ENCODE measurements around the gene CDADC1. TPM values are rescaled to one million over a fixed set of nuclear protein-coding genes. Genes with fewer than 3 reads are reported as not detected.

CDADC1 gene
- total RNA-seq, 1 donor from 2014 or later: 7.2 TPM

GRCh38 chr13:49213539-49213938, 34.2 kb upstream of the CDADC1 start:
- peaks cover 22% of the 10 kb centered on the region for H3K27me3 Mint-ChIP-seq (ENCODE audit: low read depth, unreplicated experiment)
- H2AFZ ChIP-seq (ENCODE audit: low read depth, low read length): no peak overlapping the region
- no peaks in the 10 kb centered on the region for H3K4me1 ChIP-seq (ENCODE audit: insufficient read depth, low read length)

DNA sequence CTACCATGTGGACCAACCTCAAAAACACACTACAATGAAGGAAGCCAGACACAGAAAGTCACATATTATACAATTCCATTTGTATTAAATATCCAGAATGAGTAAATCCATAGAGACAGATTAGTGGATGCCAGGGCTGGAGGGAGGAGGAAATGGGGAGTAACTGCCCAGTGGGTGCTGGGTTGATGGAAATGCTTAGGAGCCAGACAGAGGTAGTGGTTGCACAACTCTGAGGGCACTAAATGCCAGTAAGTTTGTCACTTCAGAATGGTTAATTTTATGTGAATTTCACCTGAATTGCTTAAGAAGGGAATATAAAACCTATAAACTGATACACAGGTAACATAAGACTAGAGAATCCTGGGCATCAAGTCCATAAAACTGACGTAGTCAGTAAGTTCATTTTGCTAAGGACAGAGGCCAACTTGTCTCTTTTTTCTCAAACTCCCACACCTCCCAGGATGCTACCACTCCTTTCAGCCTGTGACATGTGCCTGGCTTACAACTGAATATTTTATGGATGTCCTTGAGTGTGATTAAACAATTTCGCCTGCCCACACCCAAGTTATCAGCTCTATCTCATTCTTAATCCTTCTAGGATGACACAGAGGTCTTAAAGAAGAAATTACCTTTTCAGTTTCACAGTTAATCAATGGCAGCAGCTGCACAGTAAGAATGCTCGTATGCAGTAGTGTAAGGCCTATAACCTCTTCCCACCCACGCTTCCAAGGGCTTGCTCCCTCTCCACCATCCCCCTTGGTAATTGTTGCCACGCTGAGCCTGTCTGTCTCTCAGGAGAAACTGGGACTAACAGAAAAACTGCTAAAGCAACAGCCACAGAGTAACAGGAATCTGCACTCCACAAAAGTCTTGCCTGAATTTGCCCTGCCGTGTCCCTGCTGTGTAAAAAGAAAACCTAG, 33.5 kb upstream of the CDADC1 start:
- H3K27me3 Mint-ChIP-seq (ENCODE audit: low read depth, unreplicated experiment): peaks cover 29% of the 10 kb centered on the region
- peak overlapping the region; percentile 76 for H3K27ac Mint-ChIP-seq (ENCODE audit: unreplicated experiment)
- H3K4me2 ChIP-seq (ENCODE audit: low read length): no peak overlapping the region
- H3K4me1 ChIP-seq (ENCODE audit: insufficient read depth, low read length): no peaks in the 10 kb centered on the region
- H3K27ac ChIP-seq (ENCODE audit: low read depth, low read length): no peak overlapping the region
- H4K20me1 ChIP-seq (ENCODE audit: insufficient read depth, low read length): no peaks in the 10 kb centered on the region
- peaks cover 3% of the 10 kb centered on the region for H3K9me3 ChIP-seq (ENCODE audit: insufficient read depth, low read depth, low read length)
- FAIRE-seq (no peak), DNase-seq (ENCODE audit: low read depth) (no peak)
- H3K36me3 ChIP-seq (ENCODE audit: insufficient read depth, low read length): no peaks in the 10 kb centered on the region
- H3K27me3 ChIP-seq (ENCODE audit: insufficient read depth, low read length): peaks cover 21% of the 10 kb centered on the region
- peaks cover 16% of the 10 kb centered on the region for H3K9me3 Mint-ChIP-seq (ENCODE audit: unreplicated experiment)
- no peak overlapping the region for H2AFZ ChIP-seq (ENCODE audit: low read depth, low read length)
- no peak overlapping the region for H3K9ac ChIP-seq (ENCODE audit: low read length)
- peaks cover 11% of the 10 kb centered on the region for H3K4me1 Mint-ChIP-seq (ENCODE audit: low read depth, unreplicated experiment)
- H3K79me2 ChIP-seq (ENCODE audit: insufficient read depth, low read length): no peaks in the 10 kb centered on the region
- no peak overlapping the region for H3K4me3 Mint-ChIP-seq (ENCODE audit: unreplicated experiment)
- H3K4me3 ChIP-seq (ENCODE audit: insufficient read depth, low read depth, low read length): no peak overlapping the region
- peaks cover 15% of the 10 kb centered on the region for H3K36me3 Mint-ChIP-seq (ENCODE audit: low read depth, unreplicated experiment)
- TF ChIP-seq, protein P1, sequence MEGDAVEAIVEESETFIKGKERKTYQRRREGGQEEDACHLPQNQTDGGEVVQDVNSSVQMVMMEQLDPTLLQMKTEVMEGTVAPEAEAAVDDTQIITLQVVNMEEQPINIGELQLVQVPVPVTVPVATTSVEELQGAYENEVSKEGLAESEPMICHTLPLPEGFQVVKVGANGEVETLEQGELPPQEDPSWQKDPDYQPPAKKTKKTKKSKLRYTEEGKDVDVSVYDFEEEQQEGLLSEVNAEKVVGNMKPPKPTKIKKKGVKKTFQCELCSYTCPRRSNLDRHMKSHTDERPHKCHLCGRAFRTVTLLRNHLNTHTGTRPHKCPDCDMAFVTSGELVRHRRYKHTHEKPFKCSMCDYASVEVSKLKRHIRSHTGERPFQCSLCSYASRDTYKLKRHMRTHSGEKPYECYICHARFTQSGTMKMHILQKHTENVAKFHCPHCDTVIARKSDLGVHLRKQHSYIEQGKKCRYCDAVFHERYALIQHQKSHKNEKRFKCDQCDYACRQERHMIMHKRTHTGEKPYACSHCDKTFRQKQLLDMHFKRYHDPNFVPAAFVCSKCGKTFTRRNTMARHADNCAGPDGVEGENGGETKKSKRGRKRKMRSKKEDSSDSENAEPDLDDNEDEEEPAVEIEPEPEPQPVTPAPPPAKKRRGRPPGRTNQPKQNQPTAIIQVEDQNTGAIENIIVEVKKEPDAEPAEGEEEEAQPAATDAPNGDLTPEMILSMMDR (IDR thresholded peaks at IDR 0.05; ENCODE audit: insufficient read depth, low read depth, low read length): no peak
- no peak for TF ChIP-seq EZH2 (IDR thresholded peaks at IDR 0.05; ENCODE audit: insufficient read depth, low read length)

More at GRCh38 chr13:49213539-49213938, 34.2 kb upstream of the CDADC1 start:
- TF ChIP-seq EZH2 (IDR thresholded peaks at IDR 0.05; ENCODE audit: insufficient read depth, low read length): no peak
- TF ChIP-seq, protein P1 (IDR thresholded peaks at IDR 0.05; ENCODE audit: insufficient read depth, low read depth, low read length): no peak
- Histone ChIP-seq H3K27ac (ENCODE audit: low read depth, low read length) (no peak overlapping the region), H3K36me3 (ENCODE audit: insufficient read depth, low read length) (peaks cover 4% of the 10 kb centered on the region), H3K27me3 (ENCODE audit: insufficient read depth, low read length) (peaks cover 14% of the 10 kb centered on the region), H3K9ac (ENCODE audit: low read length) (no peak overlapping the region), H3K4me3 (ENCODE audit: insufficient read depth, low read depth, low read length) (no peak overlapping the region), H3K79me2 (ENCODE audit: insufficient read depth, low read length) (no peaks in the 10 kb centered on the region), H3K9me3 (ENCODE audit: insufficient read depth, low read depth, low read length) (peaks cover 3% of the 10 kb centered on the region), H3K4me2 (ENCODE audit: low read length) (no peak overlapping the region), H4K20me1 (ENCODE audit: insufficient read depth, low read length) (no peaks in the 10 kb centered on the region)
- H3K9me3 Mint-ChIP-seq (ENCODE audit: unreplicated experiment): peaks cover 11% of the 10 kb centered on the region
- H3K4me3 Mint-ChIP-seq (ENCODE audit: unreplicated experiment): no peak overlapping the region
- FAIRE-seq: no peak
- peaks cover 15% of the 10 kb centered on the region for H3K36me3 Mint-ChIP-seq (ENCODE audit: low read depth, unreplicated experiment)
- peak overlapping the region; percentile 76 for H3K27ac Mint-ChIP-seq (ENCODE audit: unreplicated experiment)
- H3K4me1 Mint-ChIP-seq (ENCODE audit: low read depth, unreplicated experiment): peaks cover 11% of the 10 kb centered on the region
- no peak for DNase-seq (ENCODE audit: low read depth)
